Upper lobe of left lung (tissue), 6 donors: ENCODE measurements around the gene TNXB. TPM values are rescaled to one million over a fixed set of nuclear protein-coding genes. Genes with fewer than 3 reads are reported as not detected.

Experiments
- ATAC-seq, 2 donors: fragments of 200-7000 bp; cut with Tn5 transposase; one replicate each; pipeline ENCODE4 v1.9.1; 2022; ENCODE audit warnings: mild to moderate bottlenecking in 2 of 2, moderate library complexity in 2 of 2; ENCODE audit not compliant: low FRiP score in 2 of 2
- DNase-seq, 2 donors: peaks; one replicate each; pipeline ENCODE4 v3.0.0-alpha.2; 2019 to 2020
- H3K27ac ChIP-seq, 4 donors: fragments of 200-600 bp; sonication (generic); one replicate each; pipeline ENCODE4 v1.5.1; 2016 to 2019
- H3K27me3 ChIP-seq, 4 donors: fragments of 200-600 bp; sonication (generic); one replicate each; pipeline ENCODE4 v1.5.1; 2017 to 2019
- H3K36me3 ChIP-seq, 4 donors: fragments of 200-600 bp; sonication (generic); one replicate each; pipeline ENCODE4 v1.5.1; 2016 to 2019
- H3K4me1 ChIP-seq, 4 donors: fragments of 200-600 bp; sonication (generic); one replicate each; pipeline ENCODE4 v1.5.1; 2018 to 2019
- H3K4me3 ChIP-seq, 4 donors: fragments of 200-600 bp; sonication (generic); one replicate each; pipeline ENCODE4 v1.5.1; 2017 to 2019; ENCODE audit warnings: mild to moderate bottlenecking in 2 of 4, moderate library complexity in 1 of 4
- H3K9me3 ChIP-seq, 4 donors: fragments of 200-600 bp; sonication (generic); one replicate each; pipeline ENCODE4 v1.5.1; 2018 to 2019
- CTCF ChIP-seq, 6 experiments: fragments of 450-650 bp in 4 of 6; fragments of 200-600 bp in 2 of 6; sonication (generic) in 2 of 6; IDR thresholded peaks; one replicate each; pipeline ENCODE4 v1.5.1; 2016 to 2019; ENCODE audit warnings: antibody characterized with exemption in 6 of 6
- EP300 ChIP-seq, 4 donors: sonication (generic); formaldehyde crosslinking; IDR thresholded peaks; one replicate each; pipeline ENCODE4 v1.5.1; 2017; ENCODE audit warnings: antibody characterized with exemption in 4 of 4, control low read depth in 2 of 4
- POLR2A ChIP-seq, 4 donors: fragments of 450-650 bp; IDR thresholded peaks; one replicate each; pipeline ENCODE4 v1.5.1; 2016 to 2017; ENCODE audit warnings: antibody characterized with exemption in 4 of 4, mild to moderate bottlenecking in 2 of 4
- POLR2AphosphoS5 ChIP-seq, 2 donors: sonication (generic); formaldehyde crosslinking; IDR thresholded peaks; one replicate each; pipeline ENCODE4 v1.5.1; 2017; ENCODE audit warnings: antibody characterized with exemption in 2 of 2
- WGBS, 2 donors: methylation state at CpG; one replicate each; pipeline ENCODE4 v1.1.5; 2017 to 2018; 5-methylcytosine and 5-hydroxymethylcytosine counted together
- total RNA-seq, 6 donors: library from RNA; depleted of rRNA in 4 of 6; stranded (reverse); fragments of >200 nt in 4 of 6; gene quantifications; one replicate each; pipeline versions ENCODE4 v1.1.0 to v1.2.1, GENCODE V29; 2016 to 2021
- donor health status: DM: no; HTN: no; CAD: no; lungs with moderate emphysema.
- donor health status: DM: no; HTN: yes; CAD: no; lungs with severe emphysema.

TNXB gene
- total RNA-seq, 6 donors from 2014 or later, result 58.1 to 206 (median 151) TPM

DNA sequence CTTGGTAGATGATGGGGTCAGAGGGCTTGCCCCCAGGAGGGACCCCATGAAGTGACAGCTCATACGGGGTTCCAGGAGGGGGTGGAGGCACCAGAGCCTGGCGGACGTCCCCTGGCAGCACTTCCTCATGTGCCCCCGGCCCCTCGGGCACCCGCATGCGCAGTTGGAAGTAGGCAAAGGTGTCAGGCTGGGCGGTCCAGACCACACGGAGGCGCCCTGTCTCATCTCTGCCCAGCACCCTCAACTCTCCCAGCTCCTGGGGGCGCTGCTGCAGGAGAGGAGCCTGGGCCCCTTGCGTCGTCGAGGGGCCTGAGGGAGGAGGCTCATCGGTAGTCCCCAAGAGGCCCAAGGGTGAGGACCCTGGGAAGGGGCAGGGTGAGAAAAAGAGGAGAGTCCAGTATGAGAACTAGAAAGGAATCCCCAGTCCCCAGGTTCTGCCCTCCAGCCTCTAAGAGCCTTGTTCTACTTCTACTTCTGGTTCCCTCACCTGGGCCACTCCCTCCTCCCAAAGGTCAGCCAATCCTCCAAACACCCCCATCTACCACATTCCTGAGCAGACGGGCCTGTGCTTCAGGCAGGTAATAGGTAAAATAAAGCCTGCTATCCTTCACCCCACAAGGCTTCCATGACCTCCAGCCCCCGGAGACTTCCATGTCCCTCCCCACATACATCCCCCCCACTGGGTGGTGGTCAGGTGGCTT lies 23.2 kb downstream of the TNXB start:
- Histone ChIP-seq H3K36me3 (peaks cover 0 to 44% (median 6%) of the 10 kb centered on the region in 4 donors), H3K9me3 (no peaks in the 10 kb centered on the region), H3K4me1 (peaks cover 13 to 20% (median 16%) of the 10 kb centered on the region in 4 donors), H3K27me3 (peaks cover 0 to 4% (median 1%) of the 10 kb centered on the region in 4 donors), H3K27ac (peak overlapping the region in 3 of 4 donors; percentile 3 to 89 (median 85)), H3K4me3 (no peak overlapping the region)
- ATAC-seq (no peak), DNase-seq (no peak)
- TF ChIP-seq POLR2AphosphoS5 (IDR thresholded peaks at IDR 0.05), result no peak
- no peak for TF ChIP-seq CTCF (IDR thresholded peaks at IDR 0.05)
- no peak for TF ChIP-seq EP300 (IDR thresholded peaks at IDR 0.05)
- no peak for TF ChIP-seq POLR2A (IDR thresholded peaks at IDR 0.05)
- 77 to 84% methylated on average over 16 of the region's 17 CpGs for WGBS, 2 donors

DNA sequence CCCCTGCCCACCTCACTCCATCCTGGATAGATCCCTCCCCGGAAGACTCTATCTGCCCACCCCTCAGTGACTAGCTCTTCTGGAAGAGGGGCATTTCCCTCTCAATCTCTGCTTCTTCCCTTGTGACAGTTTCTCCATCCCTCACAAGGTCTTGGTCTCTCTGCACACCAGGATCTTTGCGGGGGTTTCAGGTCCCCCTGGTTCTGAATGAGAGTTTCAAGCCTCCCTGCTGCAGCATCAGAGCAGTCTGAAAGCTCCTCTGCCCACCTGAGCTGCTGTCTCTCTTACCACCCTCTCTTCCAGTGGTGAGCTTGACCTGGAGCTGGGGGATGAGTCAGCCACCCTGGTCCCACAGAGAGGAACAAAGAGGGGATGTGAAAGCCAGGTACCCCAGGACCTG lies 24.4 kb downstream of the TNXB start:
- peaks cover 0 to 50% (median 8%) of the 10 kb centered on the region in 4 donors for H3K36me3 ChIP-seq
- peaks cover 0 to 4% (median 1%) of the 10 kb centered on the region in 4 donors for H3K27me3 ChIP-seq
- ATAC-seq, result no peak
- no peaks in the 10 kb centered on the region for H3K9me3 ChIP-seq
- DNase-seq, result no peak
- no peak overlapping the region for H3K4me3 ChIP-seq
- TF ChIP-seq POLR2AphosphoS5 (IDR thresholded peaks at IDR 0.05) (no peak), CTCF (IDR thresholded peaks at IDR 0.05) (no peak), POLR2A (IDR thresholded peaks at IDR 0.05) (no peak), EP300 (IDR thresholded peaks at IDR 0.05) (no peak)
- 84% methylated on average over 2 of the region's 2 CpGs for WGBS, 2 donors
- H3K4me1 ChIP-seq, result peaks cover 13 to 20% (median 16%) of the 10 kb centered on the region in 4 donors
- no peak overlapping the region for H3K27ac ChIP-seq

GRCh38 chr6:32083812-32084768 lies 25.0 kb downstream of the TNXB start:
- H3K4me3 ChIP-seq, result no peak overlapping the region
- no peaks in the 10 kb centered on the region for H3K9me3 ChIP-seq
- peak in 1 of 2 donors; percentile 69 for DNase-seq
- no peak for TF ChIP-seq CTCF (IDR thresholded peaks at IDR 0.05)
- no peak for TF ChIP-seq EP300 (IDR thresholded peaks at IDR 0.05)
- no peak for TF ChIP-seq POLR2A (IDR thresholded peaks at IDR 0.05)
- TF ChIP-seq POLR2AphosphoS5 (IDR thresholded peaks at IDR 0.05), result no peak
- H3K4me1 ChIP-seq, result peaks cover 13 to 20% (median 16%) of the 10 kb centered on the region in 4 donors
- peak overlapping the region in 2 of 4 donors; percentile 50 to 53 for H3K27ac ChIP-seq
- ATAC-seq, result no peak
- H3K36me3 ChIP-seq, result peaks cover 0 to 53% (median 11%) of the 10 kb centered on the region in 4 donors
- 91 to 97% methylated on average over 11 to 22 of the region's 22 CpGs for WGBS, 2 donors
- H3K27me3 ChIP-seq, result peaks cover 0 to 4% (median 1%) of the 10 kb centered on the region in 4 donors

DNA sequence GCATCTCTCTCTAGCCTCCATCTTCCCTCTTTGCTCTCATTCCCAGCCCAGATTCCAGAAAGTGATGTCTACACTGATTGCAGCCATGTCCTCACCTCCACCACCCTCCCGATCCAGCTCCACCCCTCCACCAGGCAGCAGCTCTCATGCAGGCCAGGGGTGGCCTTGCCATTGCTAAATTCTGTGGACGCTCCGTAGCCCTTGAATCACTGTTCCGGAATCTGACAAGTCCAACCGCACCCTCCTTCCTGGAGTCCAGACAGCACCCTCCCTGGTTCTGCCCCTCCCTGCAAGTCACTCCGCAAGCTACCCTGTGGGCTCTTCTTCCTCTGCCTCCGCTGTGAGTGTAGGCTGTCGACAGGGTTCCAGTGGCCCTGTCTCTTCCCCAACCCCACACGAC lies 26.2 kb downstream of the TNXB start:
- H3K4me1 ChIP-seq, result peaks cover 11 to 17% (median 14%) of the 10 kb centered on the region in 4 donors
- TF ChIP-seq POLR2AphosphoS5 (IDR thresholded peaks at IDR 0.05), result peak; percentile 37 to 52
- peak in 1 of 4 donors; percentile 3 for TF ChIP-seq EP300 (IDR thresholded peaks at IDR 0.05)
- no peak for TF ChIP-seq POLR2A (IDR thresholded peaks at IDR 0.05)
- DNase-seq, result peak in 1 of 2 donors; percentile 34
- peaks cover 0 to 4% (median 1%) of the 10 kb centered on the region in 4 donors for H3K27me3 ChIP-seq
- H3K27ac ChIP-seq, result peak overlapping the region in 2 of 4 donors; percentile 15 to 53
- peaks cover 0 to 63% (median 15%) of the 10 kb centered on the region in 4 donors for H3K36me3 ChIP-seq
- H3K9me3 ChIP-seq, result no peaks in the 10 kb centered on the region
- H3K4me3 ChIP-seq, result no peak overlapping the region
- ATAC-seq, result peak; percentile 40 to 83
- 75 to 81% methylated on average over 9 of the region's 9 CpGs for whole genome bisulfite sequencing, 2 donors

DNA sequence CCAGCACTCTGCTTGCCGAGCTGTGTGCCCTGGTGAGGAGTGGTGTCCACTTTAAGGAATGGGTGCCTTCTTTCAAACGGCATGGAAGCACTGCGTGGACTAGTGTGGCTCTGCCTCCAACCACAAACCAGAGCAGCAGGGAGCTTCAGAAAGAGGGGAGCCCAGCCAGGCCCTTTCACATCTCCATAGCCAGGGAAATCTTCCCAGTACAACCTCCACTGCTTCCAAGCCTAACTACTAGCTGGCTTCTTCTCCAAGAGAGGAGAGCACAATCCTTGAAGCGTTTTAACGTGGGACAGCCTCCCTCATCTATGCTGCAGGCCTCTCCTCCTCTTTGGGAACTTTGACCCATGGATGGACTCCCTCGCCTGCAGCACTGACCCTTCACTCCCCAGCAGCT lies 26.7 kb downstream of the TNXB start:
- H3K9me3 ChIP-seq, result no peaks in the 10 kb centered on the region
- TF ChIP-seq CTCF (IDR thresholded peaks at IDR 0.05) (no peak), EP300 (IDR thresholded peaks at IDR 0.05) (no peak), POLR2A (IDR thresholded peaks at IDR 0.05) (no peak), POLR2AphosphoS5 (IDR thresholded peaks at IDR 0.05) (no peak)
- H3K27ac ChIP-seq, result peak overlapping the region in 3 of 4 donors; percentile 37 to 75 (median 58)
- DNase-seq (no peak), ATAC-seq (no peak)
- 60 to 79% methylated on average over 5 to 6 of the region's 6 CpGs for WGBS, 2 donors
- H3K27me3 ChIP-seq, result peaks cover 0 to 4% (median 1%) of the 10 kb centered on the region in 4 donors
- peaks cover 0 to 68% (median 16%) of the 10 kb centered on the region in 4 donors for H3K36me3 ChIP-seq
- H3K4me1 ChIP-seq, result peaks cover 6 to 12% (median 9%) of the 10 kb centered on the region in 4 donors
- H3K4me3 ChIP-seq, result no peak overlapping the region
